ENCODE measurements around the gene ZFAND5.

Gene ZFAND5

GRCh38 chr9:72324974-72325373 lies 40.0 kb downstream of the ZFAND5 start:
- no peak for DNase-seq (ENCODE audit: low read depth in 2 of 2)

GRCh38 chr9:72322678-72323077 lies 42.3 kb downstream of the ZFAND5 start:
- DNase-seq (ENCODE audit: low read depth in 2 of 2), result no peak

DNA sequence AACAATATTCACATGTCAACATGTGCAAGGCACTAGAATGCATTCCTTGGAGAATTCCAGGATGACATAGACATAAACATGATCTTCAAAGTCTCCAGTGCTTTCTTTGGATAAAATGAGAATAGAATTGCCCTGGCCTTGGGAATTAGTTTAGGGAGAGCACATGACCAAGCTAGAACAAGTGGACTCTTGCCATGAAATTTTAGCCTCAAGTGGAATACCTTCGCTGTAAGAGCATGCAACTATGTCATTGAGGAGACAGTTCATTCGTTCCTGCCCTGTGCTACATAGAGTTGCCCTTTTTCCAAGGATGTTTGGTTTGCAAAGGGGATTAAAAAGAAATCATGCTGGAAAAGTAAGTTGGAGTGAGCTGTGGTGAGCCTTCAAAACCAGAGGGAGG lies 42.7 kb downstream of the ZFAND5 start:
- DNase-seq (ENCODE audit: low read depth in 2 of 2), result no peak

- no peak for DNase-seq (ENCODE audit: low read depth in 2 of 2)
Measured at GRCh38 chr9:72315510-72316311, 49.3 kb downstream of the ZFAND5 start.

DNA sequence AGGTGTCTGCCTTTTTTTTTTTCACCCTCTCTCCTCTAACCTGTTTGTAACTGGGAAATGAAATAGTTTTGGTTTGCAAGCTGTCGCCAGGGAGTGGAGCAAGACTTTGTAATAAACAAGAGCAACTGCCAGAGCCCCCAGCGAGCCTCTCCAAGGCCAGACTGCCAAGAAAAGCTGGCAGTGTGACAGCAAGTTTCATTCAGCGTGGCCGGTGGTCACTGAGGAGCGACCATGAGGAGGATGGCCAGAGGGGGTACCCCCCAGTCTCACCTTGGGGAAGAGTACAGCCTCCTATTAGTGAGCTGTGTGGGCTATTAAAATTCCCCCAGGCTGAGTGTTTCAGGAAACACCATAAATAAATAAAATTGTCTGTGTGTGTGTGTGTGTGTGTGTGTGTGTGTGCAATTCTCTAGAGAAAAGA lies 49.9 kb downstream of the ZFAND5 start:
- DNase-seq (ENCODE audit: low read depth in 2 of 2), result no peak

- DNase-seq (ENCODE audit: low read depth in 2 of 2), result no peak
Measured at GRCh38 chr9:72313507-72313906, 51.5 kb downstream of the ZFAND5 start.

GRCh38 chr9:72312386-72312987 lies 52.5 kb downstream of the ZFAND5 start:
- DNase-seq (ENCODE audit: low read depth in 2 of 2), result no peak

DNA sequence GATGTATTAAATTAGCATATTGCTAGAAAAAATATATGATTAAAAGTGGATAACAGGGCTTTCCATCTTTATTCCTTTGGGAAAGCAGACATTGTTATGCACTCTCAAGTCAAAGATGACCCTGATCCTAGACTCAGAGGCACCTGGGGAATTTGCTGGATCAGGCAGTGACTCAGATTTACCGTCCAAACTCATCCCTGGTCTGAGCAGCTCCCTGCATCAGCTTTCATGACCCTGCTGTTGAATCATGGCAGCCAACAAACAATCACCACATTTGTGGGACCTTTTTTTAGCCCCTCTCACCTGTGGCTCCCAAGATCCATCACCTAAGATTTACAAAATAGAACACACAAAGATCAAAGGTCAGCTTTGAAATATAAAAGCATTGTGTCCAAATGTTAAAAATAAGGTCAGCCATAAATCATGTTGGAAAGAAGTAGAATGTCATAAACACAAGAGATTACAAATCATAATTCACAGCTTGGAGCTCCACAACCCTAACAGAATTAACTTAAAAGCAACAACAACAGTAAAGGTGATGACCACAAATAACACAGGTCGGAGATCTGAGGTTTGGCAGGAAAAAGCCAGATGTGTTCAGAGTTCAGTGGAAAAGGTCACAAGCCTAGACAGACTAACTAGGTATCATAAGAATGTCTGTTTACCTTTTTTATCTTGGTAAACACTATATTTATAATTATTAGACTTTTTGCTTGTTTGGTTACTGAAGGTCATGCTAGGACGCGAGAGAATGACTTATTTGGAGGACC lies 55.5 kb downstream of the ZFAND5 start:
- DNase-seq (ENCODE audit: low read depth in 2 of 2), result no peak

GRCh38 chr9:72306761-72307160 lies 58.2 kb downstream of the ZFAND5 start:
- DNase-seq (ENCODE audit: low read depth in 2 of 2), result no peak

DNA sequence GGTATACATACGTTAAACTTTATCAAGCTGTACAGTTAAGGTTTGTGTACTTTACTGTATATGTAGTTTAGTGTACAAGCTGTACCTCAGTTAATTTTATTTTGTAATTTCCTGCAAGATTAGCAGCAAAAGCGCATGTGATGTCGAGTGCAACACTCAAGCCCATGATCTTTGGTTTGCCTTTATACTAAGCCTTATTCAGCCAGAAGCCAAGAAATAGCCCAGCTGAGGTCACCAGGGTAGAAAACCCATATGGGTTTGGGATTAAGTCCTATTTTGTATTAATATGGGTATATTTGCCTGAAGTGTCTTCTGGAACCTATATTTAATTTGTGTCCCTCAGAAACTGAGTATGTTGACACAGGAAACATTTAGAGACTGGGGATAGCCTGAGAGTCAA lies 59.3 kb downstream of the ZFAND5 start:
- no peak for DNase-seq (ENCODE audit: low read depth in 2 of 2)

- no peak for DNase-seq (ENCODE audit: low read depth in 2 of 2)
Measured at GRCh38 chr9:72305102-72305546, 59.9 kb downstream of the ZFAND5 start.

- DNase-seq (ENCODE audit: low read depth in 2 of 2), result no peak
Measured at GRCh38 chr9:72304538-72304937, 60.5 kb downstream of the ZFAND5 start.
